Brain microvascular endothelial cell (primary cell): Measurements from ENCODE around the gene PLBD1.

ENCODE experiments used
- DNase-seq: peaks from one replicate; pipeline ENCODE4 v3.0.0-alpha.2; 2020
- H3K27ac ChIP-seq: fragments of 250-450 bp; sonication (Bioruptor Pico); 2 replicates; pipeline ENCODE4 v1.5.1; 2020; ENCODE audit warnings: mild to moderate bottlenecking, moderate library complexity
- H3K27me3 ChIP-seq: fragments of 250-450 bp; sonication (Bioruptor Pico); replicated peaks from 2 replicates; pipeline ENCODE4 v1.5.1; 2020; ENCODE audit warnings: mild to moderate bottlenecking
- H3K36me3 ChIP-seq: fragments of 250-450 bp; sonication (Bioruptor Pico); replicated peaks from 2 replicates; pipeline ENCODE4 v1.5.1; 2020; ENCODE audit warnings: mild to moderate bottlenecking
- H3K4me3 ChIP-seq: 2 replicates; pipeline ENCODE4 v1.5.1; 2011; ENCODE audit warnings: low read depth, mild to moderate bottlenecking, control low read depth, low read length, moderate library complexity
- in situ Hi-C: cut with HindIII; loops from 2 replicates; pipeline ENCODE4 v1.10.0; 2017; ENCODE audit warnings: low sequenced_read_pairs, low pct_ligation_motif_present
- TF ChIP-seq, protein P1 (sequence below): IDR thresholded peaks from 2 replicates; pipeline ENCODE4 v1.5.1; 2011; ENCODE audit warnings: low read depth, mild to moderate bottlenecking, moderate library complexity, low read length, control low read depth, inconsistent platforms; ENCODE audit errors: missing control alignments

The PLBD1 gene

DNA sequence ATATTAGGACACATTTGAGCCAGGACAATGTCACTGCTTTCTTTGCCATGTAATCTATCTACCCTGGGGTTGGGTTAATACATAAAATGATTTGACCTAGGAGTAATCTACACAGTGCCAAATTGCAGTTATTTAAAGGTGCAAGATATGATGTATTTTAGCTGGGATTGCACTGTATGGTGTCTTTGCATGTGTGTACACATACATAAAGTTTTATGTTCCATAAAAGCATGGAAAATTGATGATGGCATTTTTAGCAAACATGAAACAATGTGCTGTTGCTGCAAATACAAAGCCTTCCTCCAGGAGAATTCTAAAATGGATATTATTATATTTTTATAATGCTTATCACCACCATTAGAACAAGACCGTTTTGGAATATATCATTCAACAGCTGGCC, 24.0 kb upstream of the PLBD1 start:
- TF ChIP-seq, protein P1, sequence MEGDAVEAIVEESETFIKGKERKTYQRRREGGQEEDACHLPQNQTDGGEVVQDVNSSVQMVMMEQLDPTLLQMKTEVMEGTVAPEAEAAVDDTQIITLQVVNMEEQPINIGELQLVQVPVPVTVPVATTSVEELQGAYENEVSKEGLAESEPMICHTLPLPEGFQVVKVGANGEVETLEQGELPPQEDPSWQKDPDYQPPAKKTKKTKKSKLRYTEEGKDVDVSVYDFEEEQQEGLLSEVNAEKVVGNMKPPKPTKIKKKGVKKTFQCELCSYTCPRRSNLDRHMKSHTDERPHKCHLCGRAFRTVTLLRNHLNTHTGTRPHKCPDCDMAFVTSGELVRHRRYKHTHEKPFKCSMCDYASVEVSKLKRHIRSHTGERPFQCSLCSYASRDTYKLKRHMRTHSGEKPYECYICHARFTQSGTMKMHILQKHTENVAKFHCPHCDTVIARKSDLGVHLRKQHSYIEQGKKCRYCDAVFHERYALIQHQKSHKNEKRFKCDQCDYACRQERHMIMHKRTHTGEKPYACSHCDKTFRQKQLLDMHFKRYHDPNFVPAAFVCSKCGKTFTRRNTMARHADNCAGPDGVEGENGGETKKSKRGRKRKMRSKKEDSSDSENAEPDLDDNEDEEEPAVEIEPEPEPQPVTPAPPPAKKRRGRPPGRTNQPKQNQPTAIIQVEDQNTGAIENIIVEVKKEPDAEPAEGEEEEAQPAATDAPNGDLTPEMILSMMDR: no peak
- Histone ChIP-seq H3K27ac (no peak overlapping the region), H3K4me3 (no peak overlapping the region), H3K27me3 (no peaks in the 10 kb centered on the region), H3K36me3 (no peaks in the 10 kb centered on the region)
- no peak for DNase-seq
- in situ Hi-C loops: no loop called here

DNA sequence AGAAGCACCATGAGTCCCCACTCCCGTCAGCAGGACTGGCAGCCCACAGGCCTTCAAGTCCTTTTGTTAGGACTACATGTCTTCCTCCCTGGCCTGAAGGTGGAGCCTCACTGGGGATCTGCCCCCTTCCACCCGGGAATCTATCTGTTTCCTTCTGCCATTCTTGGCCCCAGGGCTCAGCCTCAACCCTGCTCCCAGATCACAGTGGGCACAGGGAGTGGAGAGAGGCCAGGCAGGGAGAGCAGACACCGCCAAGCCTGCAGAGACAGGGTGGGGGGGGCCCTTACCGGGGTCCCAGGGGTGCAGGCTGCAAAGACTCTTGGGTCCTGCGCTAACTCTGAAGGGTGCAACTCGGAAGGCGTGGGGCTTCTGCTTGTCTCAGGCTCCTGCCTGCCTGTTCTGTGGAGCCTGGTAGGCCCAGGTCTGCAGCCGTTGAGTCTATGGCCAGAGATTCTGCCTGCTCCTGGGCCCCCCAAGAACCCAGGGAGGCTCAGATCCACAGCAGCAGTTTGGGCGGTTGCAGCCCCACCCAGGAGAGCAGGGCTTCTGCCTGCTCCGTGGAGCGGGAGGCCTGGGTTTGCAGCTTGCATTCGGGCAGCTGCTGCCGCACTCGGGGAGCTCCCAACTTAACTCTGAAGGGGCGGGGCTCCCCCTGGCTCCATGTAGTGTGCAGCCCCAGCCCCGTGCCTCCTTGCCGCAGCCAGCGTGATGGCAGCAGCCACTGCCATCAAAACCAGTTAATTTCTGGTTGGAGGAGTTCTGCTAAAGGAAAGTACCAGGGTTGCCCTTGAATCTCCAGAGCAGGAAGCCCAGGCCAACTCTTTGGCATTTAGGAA, 21.7 kb upstream of the PLBD1 start:
- no peak overlapping the region for H3K4me3 ChIP-seq
- H3K27ac ChIP-seq: no peak overlapping the region
- no peaks in the 10 kb centered on the region for H3K27me3 ChIP-seq
- H3K36me3 ChIP-seq: no peaks in the 10 kb centered on the region
- TF ChIP-seq, protein P1: no peak
- DNase-seq: no peak
- in situ Hi-C loops: no loop called here

DNA sequence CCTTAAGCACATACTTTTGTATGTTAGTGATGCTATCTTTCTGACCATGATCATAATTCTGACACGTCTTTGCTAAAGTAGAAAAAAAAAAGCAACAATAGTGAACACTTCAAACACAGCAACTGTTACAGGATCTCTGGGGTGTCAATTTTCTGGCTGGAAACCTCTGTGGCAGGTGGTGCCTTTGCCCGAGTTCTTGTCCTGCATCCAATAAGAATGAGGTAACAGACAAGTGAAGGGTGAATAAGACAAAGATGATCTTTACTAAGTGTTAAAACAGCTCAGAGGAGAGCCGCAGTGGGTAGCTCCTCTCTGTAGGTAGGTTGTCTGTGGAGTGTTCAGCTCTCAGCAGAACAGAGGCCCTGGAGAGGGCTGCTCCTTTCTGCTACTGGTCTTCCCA, 20.9 kb upstream of the PLBD1 start:
- in situ Hi-C loops: no loop called here
- TF ChIP-seq, protein P1: no peak
- Histone ChIP-seq H3K27ac (no peak overlapping the region), H3K36me3 (no peaks in the 10 kb centered on the region), H3K4me3 (no peak overlapping the region), H3K27me3 (no peaks in the 10 kb centered on the region)
- no peak for DNase-seq

DNA sequence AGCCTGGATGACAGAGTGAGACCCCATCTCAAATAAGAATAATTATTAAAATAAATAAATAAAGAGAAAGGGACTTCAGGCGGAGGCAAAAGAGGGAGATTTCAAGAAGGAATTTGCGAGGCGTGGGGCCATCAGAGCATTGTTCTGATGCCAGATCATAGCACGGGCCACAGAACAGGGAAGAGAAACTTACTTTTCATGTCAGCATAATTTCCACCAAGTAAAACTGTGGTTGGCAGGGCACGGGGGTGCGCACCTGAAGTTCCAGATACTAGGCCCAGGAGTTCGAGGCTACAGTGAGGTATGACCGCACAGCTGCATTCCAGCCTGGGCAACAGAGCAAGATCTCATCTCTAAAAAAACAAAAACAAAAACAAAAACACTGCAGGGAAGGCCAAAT, 11.0 kb upstream of the PLBD1 start:
- TF ChIP-seq, protein P1: no peak
- Histone ChIP-seq H3K27me3 (no peaks in the 10 kb centered on the region), H3K4me3 (no peak overlapping the region), H3K27ac (no peak overlapping the region), H3K36me3 (no peaks in the 10 kb centered on the region)
- DNase-seq: no peak
- in situ Hi-C loops: no loop called here

DNA sequence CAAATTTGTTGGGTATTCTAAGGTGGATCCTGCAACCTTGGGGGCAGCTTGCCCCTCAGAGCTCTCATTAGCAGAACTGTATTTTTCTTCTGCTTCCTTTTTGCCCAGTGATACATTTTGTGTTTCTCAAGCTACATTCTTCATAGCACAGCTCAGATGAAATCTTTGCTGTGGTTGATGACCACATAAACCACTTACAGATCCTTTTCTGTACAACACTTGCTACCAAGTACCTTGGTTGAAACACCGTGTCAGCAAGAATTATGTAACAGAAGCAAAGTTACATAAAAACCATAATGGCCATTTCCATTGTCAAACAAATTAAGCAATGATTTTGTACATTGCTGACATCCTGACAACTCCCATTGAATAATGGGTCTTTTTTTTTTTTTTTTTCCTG, 9.7 kb upstream of the PLBD1 start:
- no peak overlapping the region for H3K4me3 ChIP-seq
- in situ Hi-C loops: no loop called here
- no peak overlapping the region for H3K27ac ChIP-seq
- peak; percentile 4 for DNase-seq
- H3K36me3 ChIP-seq: no peaks in the 10 kb centered on the region
- TF ChIP-seq, protein P1: no peak
- no peaks in the 10 kb centered on the region for H3K27me3 ChIP-seq

DNA sequence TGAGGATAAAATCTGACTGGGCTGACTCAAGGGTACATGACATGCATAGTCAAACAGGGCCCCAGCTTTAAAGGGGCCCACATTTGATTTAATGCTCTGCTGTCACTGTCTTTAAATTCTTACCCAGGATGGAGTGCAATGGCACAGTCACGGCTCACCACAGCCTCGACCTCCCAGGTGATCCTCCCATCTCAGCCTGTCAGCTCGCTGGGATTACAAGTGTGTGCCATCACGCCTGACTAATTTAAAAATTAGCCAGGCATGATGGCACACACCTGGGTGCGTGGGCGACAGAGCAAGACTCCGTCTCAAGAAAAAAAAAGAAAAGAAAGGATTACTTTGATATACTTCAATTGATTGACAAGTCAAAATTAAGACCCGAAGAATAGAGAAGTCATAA, 9.2 kb upstream of the PLBD1 start:
- H3K27me3 ChIP-seq: no peaks in the 10 kb centered on the region
- no peaks in the 10 kb centered on the region for H3K36me3 ChIP-seq
- H3K27ac ChIP-seq: no peak overlapping the region
- no peak for DNase-seq
- no peak overlapping the region for H3K4me3 ChIP-seq
- in situ Hi-C loops: no loop called here
- TF ChIP-seq, protein P1: no peak
